ENCODE data around the gene TK1.

- TF ChIP-seq CTCF (IDR thresholded peaks at IDR 0.05) (no peak), POLR2A (IDR thresholded peaks at IDR 0.05) (no peak)
These were observed 58.8 kb downstream of the TK1 start for GRCh38 chr17:78127888-78128550.

All from body of pancreas (tissue), 4 donors.